Activated B cell treated with CpG ODN at 0.5 μM for 24 hours (primary cell): ENCODE data around the gene DAPL1. TPM values are rescaled to one million over a fixed set of nuclear protein-coding genes. Genes with fewer than 3 reads are reported as not detected.

Experiments used
- ATAC-seq: fragments of 200-7000 bp; cut with Tn5 transposase; one replicate; pipeline ENCODE4 v1.10.0; 2021; ENCODE audit warnings: low read depth, mild to moderate bottlenecking, moderate library complexity
- CTCF ChIA-PET: fragments of 350-600 bp; sonication (Branson Sonifier 250); formaldehyde crosslinking; loops from one replicate; lab custom pipeline; 2021; ENCODE audit warnings: antibody characterized with exemption; lab: Charles Lee
- POLR2A ChIA-PET: fragments of 350-600 bp; sonication (Branson Sonifier 250); formaldehyde crosslinking; loops from one replicate; lab custom pipeline; 2021; ENCODE audit warnings: antibody characterized with exemption; lab: Charles Lee
- DNase-seq: peaks from one replicate; pipeline ENCODE4 v3.0.0; 2022
- H3K27ac Mint-ChIP-seq: one replicate; pipeline ENCODE4 v1.8.0; 2020; ENCODE audit warnings: mixed read lengths
- H3K27me3 Mint-ChIP-seq: one replicate; pipeline ENCODE4 v1.8.0; 2021; ENCODE audit warnings: mixed read lengths
- H3K36me3 Mint-ChIP-seq: one replicate; pipeline ENCODE4 v1.8.0; 2021; ENCODE audit warnings: low read depth, mixed read lengths
- H3K4me1 Mint-ChIP-seq: one replicate; pipeline ENCODE4 v1.8.0; 2021; ENCODE audit warnings: mixed read lengths
- H3K4me3 Mint-ChIP-seq: one replicate; pipeline ENCODE4 v1.8.0; 2020; ENCODE audit warnings: mild to moderate bottlenecking, mixed read lengths
- H3K9me3 Mint-ChIP-seq: one replicate; pipeline ENCODE4 v1.8.0; 2020; ENCODE audit warnings: mixed read lengths
- CTCF ChIP-seq: fragments of 200-600 bp; IDR thresholded peaks from one replicate; pipeline ENCODE4 v1.8.0; 2022; ENCODE audit warnings: antibody characterized with exemption, mild to moderate bottlenecking
- intact Hi-C: fragments of 100-400 bp; cut with micrococcal nuclease; formaldehyde crosslinking; loops from one replicate; pipeline ENCODE4 v1.15.1; 2024
- total RNA-seq: library from RNA; stranded (reverse); gene quantifications from 2 replicates; pipeline ENCODE4 v1.2.3, GENCODE V29; 2022

Gene DAPL1
- total RNA-seq, 1 donor from 2014 or later, result not detected

- Mint-ChIP-seq H3K27ac (no peak overlapping the region), H3K27me3 (peaks cover 17% of the 10 kb centered on the region), H3K4me1 (peaks cover 11% of the 10 kb centered on the region), H3K4me3 (no peak overlapping the region), H3K9me3 (no peaks in the 10 kb centered on the region), H3K36me3 (no peaks in the 10 kb centered on the region)
- ChIA-PET CTCF (no interaction called here), POLR2A (no interaction called here)
- DNase-seq (no peak), ATAC-seq (no peak)
- intact Hi-C loops, result no loop called here
- TF ChIP-seq CTCF, result no peak
Observed at GRCh38 chr2:158782616-158783015, 12.5 kb upstream of the DAPL1 start.

- POLR2A ChIA-PET, result no interaction called here
- no peak for ATAC-seq
- Mint-ChIP-seq H3K4me1 (peaks cover 11% of the 10 kb centered on the region), H3K27me3 (peaks cover 17% of the 10 kb centered on the region), H3K27ac (no peak overlapping the region), H3K36me3 (no peaks in the 10 kb centered on the region), H3K4me3 (no peak overlapping the region), H3K9me3 (no peaks in the 10 kb centered on the region)
- no peak for DNase-seq
- no peak for TF ChIP-seq CTCF
- CTCF ChIA-PET, result no interaction called here
- intact Hi-C loops, result no loop called here
Observed at GRCh38 chr2:158783923-158784322, 11.2 kb upstream of the DAPL1 start.

- peaks cover 11% of the 10 kb centered on the region for H3K4me1 Mint-ChIP-seq
- H3K27me3 Mint-ChIP-seq, result peaks cover 10% of the 10 kb centered on the region
- no peaks in the 10 kb centered on the region for H3K36me3 Mint-ChIP-seq
- H3K9me3 Mint-ChIP-seq, result no peaks in the 10 kb centered on the region
- no peak overlapping the region for H3K4me3 Mint-ChIP-seq
- CTCF ChIA-PET, result no interaction called here
- ATAC-seq (no peak), DNase-seq (no peak)
- POLR2A ChIA-PET, result no interaction called here
- TF ChIP-seq CTCF, result no peak
- intact Hi-C loops, result no loop called here
- H3K27ac Mint-ChIP-seq, result no peak overlapping the region
Observed at GRCh38 chr2:158786897-158787296, 8.2 kb upstream of the DAPL1 start.

GRCh38 chr2:158788951-158789350, 6.2 kb upstream of the DAPL1 start:
- Mint-ChIP-seq H3K9me3 (no peaks in the 10 kb centered on the region), H3K4me3 (no peak overlapping the region), H3K4me1 (peaks cover 6% of the 10 kb centered on the region), H3K27me3 (peaks cover 6% of the 10 kb centered on the region), H3K36me3 (no peaks in the 10 kb centered on the region), H3K27ac (no peak overlapping the region)
- intact Hi-C loops, result no loop called here
- POLR2A ChIA-PET, result no interaction called here
- ATAC-seq (no peak), DNase-seq (no peak)
- no peak for TF ChIP-seq CTCF
- CTCF ChIA-PET, result no interaction called here

GRCh38 chr2:158796652-158797051, 1.5 kb downstream of the DAPL1 start:
- POLR2A ChIA-PET, result no interaction called here

More at GRCh38 chr2:158796652-158797051, 1.5 kb downstream of the DAPL1 start:
- no peaks in the 10 kb centered on the region for H3K4me1 Mint-ChIP-seq
- no peak overlapping the region for H3K4me3 Mint-ChIP-seq
- DNase-seq (no peak), ATAC-seq (no peak)
- H3K27me3 Mint-ChIP-seq, result peaks cover 13% of the 10 kb centered on the region
- intact Hi-C loops, result no loop called here
- TF ChIP-seq CTCF, result no peak
- no peaks in the 10 kb centered on the region for H3K36me3 Mint-ChIP-seq
- CTCF ChIA-PET, result no interaction called here
- H3K27ac Mint-ChIP-seq, result no peak overlapping the region
- H3K9me3 Mint-ChIP-seq, result no peaks in the 10 kb centered on the region
